DMS 273 (cell line): ENCODE results near the gene LSM14A.

ENCODE experiments used
- DNase-seq: peaks from one replicate; lab custom pipeline; 2025; ENCODE audit not compliant: unreplicated experiment; lab: John Stamatoyannopoulos, UW

The LSM14A gene

GRCh38 chr19:34254046-34254697 is 81.9 kb downstream of the LSM14A start, which contains the start of gene GARRE1:
TSS of gene GARRE1 (plus strand) at chr19:34254554. CDS start at chr19:34300474, 45,920 bp downstream.
- peak; percentile 93 for DNase-seq

- DNase-seq: peak; percentile 81
Measured at GRCh38 chr19:34254698-34255432, 82.6 kb downstream of the LSM14A start.

GRCh38 chr19:34255546-34255945 is 83.2 kb downstream of the LSM14A start:
- no peak for DNase-seq

GRCh38 chr19:34256835-34257558 is 84.7 kb downstream of the LSM14A start:
- no peak for DNase-seq

- DNase-seq: no peak
Measured at GRCh38 chr19:34257559-34257924, 85.2 kb downstream of the LSM14A start.

GRCh38 chr19:34259367-34260095 is 87.2 kb downstream of the LSM14A start:
- no peak for DNase-seq

GRCh38 chr19:34260771-34261173 is 88.5 kb downstream of the LSM14A start:
- no peak for DNase-seq

GRCh38 chr19:34261334-34262109 is 89.2 kb downstream of the LSM14A start:
- DNase-seq: no peak

- no peak for DNase-seq
Measured at GRCh38 chr19:34263745-34264237, 91.5 kb downstream of the LSM14A start.

- no peak for DNase-seq
Measured at GRCh38 chr19:34265221-34265650, 92.9 kb downstream of the LSM14A start.

- DNase-seq: no peak
Measured at GRCh38 chr19:34269081-34269480, 96.8 kb downstream of the LSM14A start.

GRCh38 chr19:34269489-34269888 is 97.2 kb downstream of the LSM14A start:
- DNase-seq: no peak

- no peak for DNase-seq
Measured at GRCh38 chr19:34269968-34270621, 97.8 kb downstream of the LSM14A start.

GRCh38 chr19:34273121-34273520 is 100.8 kb downstream of the LSM14A start:
- no peak for DNase-seq

GRCh38 chr19:34274284-34274826 is 102.1 kb downstream of the LSM14A start:
- no peak for DNase-seq

- no peak for DNase-seq
Measured at GRCh38 chr19:34274827-34275625, 102.7 kb downstream of the LSM14A start.

GRCh38 chr19:34275705-34276104 is 103.4 kb downstream of the LSM14A start:
- no peak for DNase-seq

GRCh38 chr19:34276614-34277013 is 104.3 kb downstream of the LSM14A start:
- no peak for DNase-seq

GRCh38 chr19:34277244-34277643 is 104.9 kb downstream of the LSM14A start:
- DNase-seq: no peak
